Central memory CD8-positive, alpha-beta T cell (primary cell): Measurements from ENCODE around the gene PPDPF.

Source experiments
- ATAC-seq: fragments of 150-1000 bp; cut with Tn5 transposase; replicated peaks from 2 replicates; pipeline ENCODE4 v1.10.0; 2022; ENCODE audit warnings: mild to moderate bottlenecking, moderate FRiP score, moderate number of reproducible peaks; ENCODE audit not compliant: poor library complexity, severe bottlenecking; ENCODE audit errors: extremely low read depth
- DNase-seq, 2 donors: peaks; one replicate each; pipeline ENCODE4 v3.0.0; 2021; ENCODE audit warnings: low spot score in 2 of 2
- H3K27ac Mint-ChIP-seq: one replicate; pipeline ENCODE4 v1.8.0; 2022; ENCODE audit warnings: low read depth, mild to moderate bottlenecking, moderate library complexity, mixed read lengths
- H3K27me3 Mint-ChIP-seq: one replicate; pipeline ENCODE4 v1.8.0; 2022; ENCODE audit warnings: mixed read lengths
- H3K36me3 Mint-ChIP-seq: one replicate; pipeline ENCODE4 v1.8.0; 2022; ENCODE audit warnings: mild to moderate bottlenecking, moderate library complexity, mixed read lengths; ENCODE audit not compliant: insufficient read depth
- H3K4me1 Mint-ChIP-seq: one replicate; pipeline ENCODE4 v1.8.0; 2022; ENCODE audit warnings: mixed read lengths
- H3K4me3 Mint-ChIP-seq: one replicate; pipeline ENCODE4 v1.8.0; 2022; ENCODE audit warnings: mild to moderate bottlenecking, moderate library complexity, mixed read lengths
- H3K9me3 Mint-ChIP-seq: one replicate; pipeline ENCODE4 v1.8.0; 2022; ENCODE audit warnings: mixed read lengths

PPDPF gene

DNA sequence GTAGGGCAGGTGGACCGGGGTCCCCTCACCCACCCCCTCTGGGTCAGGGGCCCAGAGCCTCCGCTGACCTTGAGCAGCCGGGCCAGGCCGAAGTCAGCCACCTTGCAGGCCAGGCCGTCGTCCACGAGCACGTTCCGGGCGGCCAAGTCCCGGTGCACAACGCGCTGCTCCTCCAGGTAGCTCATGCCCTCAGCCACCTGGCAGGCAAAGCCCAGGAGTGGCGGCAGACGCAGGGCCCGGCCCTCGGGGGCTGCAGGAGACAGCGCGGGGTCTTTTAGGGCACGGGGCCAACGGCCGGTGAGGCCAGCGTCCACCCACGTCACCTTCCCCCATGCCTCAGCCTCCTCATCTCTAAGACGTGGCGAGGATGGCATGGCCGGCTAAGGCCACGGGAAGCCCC lies 20.8 kb downstream of the PPDPF start:
- ATAC-seq (no peak), DNase-seq (no peak)
- Mint-ChIP-seq H3K9me3 (no peaks in the 10 kb centered on the region), H3K4me1 (peaks cover 5% of the 10 kb centered on the region), H3K27me3 (no peaks in the 10 kb centered on the region), H3K36me3 (peaks cover 7% of the 10 kb centered on the region), H3K27ac (no peak overlapping the region), H3K4me3 (no peak overlapping the region)

GRCh38 chr20:63542031-63542559 lies 21.5 kb downstream of the PPDPF start:
- Mint-ChIP-seq H3K9me3 (no peaks in the 10 kb centered on the region), H3K4me3 (no peak overlapping the region), H3K27me3 (no peaks in the 10 kb centered on the region), H3K4me1 (peaks cover 5% of the 10 kb centered on the region), H3K27ac (no peak overlapping the region), H3K36me3 (peaks cover 5% of the 10 kb centered on the region)
- no peak for DNase-seq
- no peak for ATAC-seq

DNA sequence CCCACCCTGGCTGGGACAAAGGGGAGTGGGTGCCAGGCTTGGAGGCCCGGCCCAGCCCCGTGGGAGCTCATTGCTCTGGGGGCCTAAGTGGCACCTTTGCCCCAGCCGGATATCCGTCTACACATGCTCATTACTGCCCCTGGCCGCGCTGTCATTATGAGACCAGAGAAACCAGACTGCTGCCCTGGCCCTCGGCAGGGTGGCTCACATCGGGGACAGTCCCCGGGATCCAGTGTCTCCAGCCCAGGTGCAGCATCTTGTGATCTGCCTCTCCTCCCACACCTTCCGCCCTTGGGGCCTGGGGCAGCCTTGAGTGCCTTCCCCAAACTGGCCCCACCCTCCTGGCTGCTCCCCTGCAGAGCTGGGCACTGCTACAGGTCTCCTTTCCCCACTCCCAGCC lies 22.1 kb downstream of the PPDPF start:
- DNase-seq (no peak), ATAC-seq (no peak)
- Mint-ChIP-seq H3K4me1 (peaks cover 5% of the 10 kb centered on the region), H3K4me3 (no peak overlapping the region), H3K27ac (no peak overlapping the region), H3K27me3 (no peaks in the 10 kb centered on the region), H3K9me3 (no peaks in the 10 kb centered on the region), H3K36me3 (peaks cover 5% of the 10 kb centered on the region)

DNA sequence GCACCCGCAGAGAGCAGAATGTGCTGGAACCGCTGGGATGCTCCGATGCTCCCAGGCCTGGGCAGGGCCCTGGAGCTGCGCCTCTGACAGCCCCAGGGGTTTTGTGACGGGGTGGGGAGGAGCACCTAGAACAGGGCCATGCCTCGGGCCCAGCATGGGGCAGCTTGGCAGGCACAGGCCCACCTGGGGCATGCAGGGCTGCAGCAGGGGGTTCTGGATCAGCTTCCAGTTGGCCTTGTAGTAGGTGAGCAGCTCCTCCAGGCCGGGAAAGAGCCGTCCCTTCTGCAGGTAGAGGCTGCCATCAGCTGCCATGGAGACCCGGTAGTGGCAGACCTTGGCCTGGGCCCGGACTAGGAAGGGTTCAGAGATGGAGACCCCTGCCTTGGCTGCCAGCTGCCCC lies 22.6 kb downstream of the PPDPF start:
- DNase-seq (no peak), ATAC-seq (no peak)
- H3K27ac Mint-ChIP-seq = no peak overlapping the region
- peaks cover 5% of the 10 kb centered on the region for H3K36me3 Mint-ChIP-seq
- peaks cover 5% of the 10 kb centered on the region for H3K4me1 Mint-ChIP-seq
- H3K9me3 Mint-ChIP-seq = no peaks in the 10 kb centered on the region
- no peak overlapping the region for H3K4me3 Mint-ChIP-seq
- H3K27me3 Mint-ChIP-seq = no peaks in the 10 kb centered on the region

- no peak overlapping the region for H3K4me3 Mint-ChIP-seq
Measured at GRCh38 chr20:63543733-63544132, 23.2 kb downstream of the PPDPF start.

GRCh38 chr20:63544241-63544957 lies 23.8 kb downstream of the PPDPF start:
- no peak for DNase-seq
- Mint-ChIP-seq H3K36me3 (peaks cover 5% of the 10 kb centered on the region), H3K4me1 (peaks cover 5% of the 10 kb centered on the region), H3K9me3 (no peaks in the 10 kb centered on the region), H3K27ac (no peak overlapping the region), H3K27me3 (peaks cover 10% of the 10 kb centered on the region), H3K4me3 (no peak overlapping the region)
- no peak for ATAC-seq

More at GRCh38 chr20:63543733-63544132, 23.2 kb downstream of the PPDPF start:
- ATAC-seq = no peak
- Mint-ChIP-seq H3K36me3 (peaks cover 5% of the 10 kb centered on the region), H3K27ac (no peak overlapping the region), H3K9me3 (no peaks in the 10 kb centered on the region), H3K27me3 (peaks cover 4% of the 10 kb centered on the region), H3K4me1 (peaks cover 5% of the 10 kb centered on the region)
- no peak for DNase-seq

GRCh38 chr20:63544958-63545516 lies 24.5 kb downstream of the PPDPF start:
- peaks cover 17% of the 10 kb centered on the region for H3K27me3 Mint-ChIP-seq
- DNase-seq = no peak
- no peak overlapping the region for H3K4me3 Mint-ChIP-seq
- H3K9me3 Mint-ChIP-seq = no peaks in the 10 kb centered on the region
- ATAC-seq = no peak
- H3K4me1 Mint-ChIP-seq = peaks cover 5% of the 10 kb centered on the region
- peaks cover 5% of the 10 kb centered on the region for H3K36me3 Mint-ChIP-seq
- no peak overlapping the region for H3K27ac Mint-ChIP-seq

GRCh38 chr20:63545814-63546213 lies 25.2 kb downstream of the PPDPF start:
- Mint-ChIP-seq H3K27me3 (peaks cover 22% of the 10 kb centered on the region), H3K27ac (no peak overlapping the region), H3K4me3 (no peak overlapping the region), H3K36me3 (peaks cover 1% of the 10 kb centered on the region), H3K9me3 (no peaks in the 10 kb centered on the region), H3K4me1 (peaks cover 5% of the 10 kb centered on the region)
- ATAC-seq (no peak), DNase-seq (no peak)

DNA sequence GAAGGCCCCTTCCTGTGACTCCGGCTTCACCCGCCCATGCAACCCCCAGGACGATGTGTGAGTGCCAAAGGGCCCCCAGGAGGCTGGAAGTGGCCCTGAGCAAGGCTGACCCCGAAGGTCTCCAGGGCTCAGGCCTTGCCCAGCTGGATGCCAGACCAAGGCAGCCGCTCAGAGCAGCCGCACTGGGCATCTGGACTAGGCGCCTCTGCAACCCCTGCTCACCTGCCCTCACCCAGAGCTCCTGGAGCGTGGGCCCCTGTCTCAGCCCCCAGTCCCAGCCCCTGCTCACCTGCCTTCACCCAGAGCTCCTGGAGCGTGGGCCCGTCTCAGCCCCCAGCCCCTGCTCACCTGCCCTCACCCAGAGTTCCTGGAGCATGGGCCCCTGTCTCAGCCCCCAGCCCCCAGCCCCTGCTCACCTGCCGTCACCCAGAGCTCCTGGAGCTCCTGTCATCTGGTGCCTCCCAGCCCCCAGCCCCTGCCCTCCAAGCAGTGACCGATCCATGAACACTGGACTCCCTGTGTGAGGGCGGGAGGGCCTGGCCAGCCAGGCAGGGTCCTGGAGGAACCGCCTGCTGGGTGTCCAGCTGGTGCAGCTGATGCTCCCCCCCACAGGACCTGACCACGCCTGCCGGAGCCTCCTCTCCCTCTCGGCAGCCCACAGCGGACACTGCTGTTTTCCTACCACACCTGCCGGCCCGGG lies 25.8 kb downstream of the PPDPF start:
- Mint-ChIP-seq H3K4me3 (no peak overlapping the region), H3K9me3 (no peaks in the 10 kb centered on the region), H3K27me3 (peaks cover 22% of the 10 kb centered on the region), H3K27ac (no peak overlapping the region), H3K4me1 (peaks cover 5% of the 10 kb centered on the region), H3K36me3 (peaks cover 1% of the 10 kb centered on the region)
- DNase-seq (no peak), ATAC-seq (no peak)

- Mint-ChIP-seq H3K9me3 (no peaks in the 10 kb centered on the region), H3K36me3 (no peaks in the 10 kb centered on the region), H3K27me3 (peaks cover 22% of the 10 kb centered on the region), H3K27ac (no peak overlapping the region), H3K4me3 (no peak overlapping the region), H3K4me1 (peaks cover 8% of the 10 kb centered on the region)
- no peak for ATAC-seq
- DNase-seq = no peak
Measured at GRCh38 chr20:63546956-63547724, 26.6 kb downstream of the PPDPF start.

- no peak within 1 kb of the TSS for H3K27ac Mint-ChIP-seq
- H3K27me3 Mint-ChIP-seq = peaks cover 22% of the 10 kb centered on the region
- no peak for DNase-seq
- peaks cover 15% of the 10 kb centered on the region for H3K4me1 Mint-ChIP-seq
- no peak for ATAC-seq
- H3K4me3 Mint-ChIP-seq = no peak within 1 kb of the TSS
- peaks cover 3% of the 10 kb centered on the region for H3K36me3 Mint-ChIP-seq
- no peaks in the 10 kb centered on the region for H3K9me3 Mint-ChIP-seq
Measured at GRCh38 chr20:63547725-63548480, 27.3 kb downstream of the PPDPF start, which contains the start of gene SRMS. Gene SRMS (minus strand): TSS chr20:63547749. CDS start chr20:63547463, 286 bp downstream.

DNA sequence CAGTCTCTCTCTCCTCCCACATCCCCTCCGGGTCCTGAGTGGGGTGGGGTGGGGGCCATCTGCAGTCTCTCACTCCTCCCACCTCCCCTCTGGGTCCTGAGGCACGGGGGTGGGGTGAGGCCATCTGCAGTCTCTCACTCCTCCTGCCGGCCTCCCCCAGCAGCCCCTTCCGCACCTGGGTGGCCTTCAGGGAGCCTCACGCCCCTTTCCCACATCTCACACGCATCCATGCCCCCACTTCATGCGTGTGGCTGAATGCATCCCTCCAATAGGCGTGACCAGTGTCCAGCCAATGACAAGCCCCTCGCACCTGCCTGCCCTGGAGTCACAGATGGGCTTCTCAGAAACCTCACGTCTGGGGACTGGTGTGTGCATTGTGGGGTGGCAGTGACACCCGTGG lies 28.0 kb downstream of the PPDPF start:
- H3K27me3 Mint-ChIP-seq = peaks cover 22% of the 10 kb centered on the region
- no peak overlapping the region for H3K27ac Mint-ChIP-seq
- ATAC-seq (no peak), DNase-seq (no peak)
- no peak overlapping the region for H3K4me3 Mint-ChIP-seq
- no peaks in the 10 kb centered on the region for H3K9me3 Mint-ChIP-seq
- peaks cover 7% of the 10 kb centered on the region for H3K36me3 Mint-ChIP-seq
- H3K4me1 Mint-ChIP-seq = peaks cover 18% of the 10 kb centered on the region
